Spleen (tissue), 11 donors: Measurements from ENCODE around the gene FAR2. TPM values are rescaled to one million over a fixed set of nuclear protein-coding genes. Genes with fewer than 3 reads are reported as not detected.
"Not testable (repeated sequence)": the region's sequence is repeated elsewhere in the genome, so short reads cannot be mapped to it uniquely, and the experiment has no call there.

Experiments
- DNase-seq: peaks from one replicate; pipeline ENCODE4 v3.0.0-alpha.2; 2020
- H3K27ac ChIP-seq, 8 donors: fragments of 200-600 bp; sonication (generic) in 7 of 8; 1 replicate in 4 of 8; 2 replicates in 4 of 8; pipeline versions ENCODE4 v1.5.0 to v1.8.0; 2016 to 2021; ENCODE audit warnings: inconsistent platforms in 4 of 8, mild to moderate bottlenecking in 4 of 8, moderate library complexity in 1 of 8
- H3K27me3 ChIP-seq, 7 donors: fragments of 200-600 bp; sonication (generic) in 6 of 7; replicated peaks in 1 of 7; 1 replicate in 4 of 7; 2 replicates in 3 of 7; pipeline versions ENCODE4 v1.5.0 to v1.8.0; 2016 to 2021; ENCODE audit warnings: inconsistent platforms in 3 of 7, mild to moderate bottlenecking in 1 of 7
- H3K36me3 ChIP-seq, 6 donors: fragments of 200-600 bp; sonication (generic) in 5 of 6; 1 replicate in 4 of 6; 2 replicates in 2 of 6; pipeline versions ENCODE4 v1.5.0 to v1.8.0; 2016 to 2021; ENCODE audit warnings: inconsistent platforms in 2 of 6
- H3K4me1 ChIP-seq, 6 donors: fragments of 200-600 bp; sonication (generic) in 5 of 6; 1 replicate in 3 of 6; 2 replicates in 3 of 6; pipeline versions ENCODE4 v1.5.0 to v1.8.0; 2016 to 2021; ENCODE audit warnings: inconsistent platforms in 3 of 6
- H3K4me3 ChIP-seq, 8 donors: fragments of 200-600 bp; sonication (generic) in 7 of 8; 1 replicate in 4 of 8; 2 replicates in 4 of 8; pipeline versions ENCODE4 v1.5.0 to v1.8.0; 2016 to 2021; ENCODE audit warnings: inconsistent platforms in 4 of 8, mild to moderate bottlenecking in 4 of 8, moderate library complexity in 2 of 8
- H3K9me3 ChIP-seq, 8 donors: fragments of 200-600 bp; sonication (generic) in 7 of 8; 1 replicate in 4 of 8; 2 replicates in 4 of 8; pipeline versions ENCODE4 v1.5.0 to v1.8.0; 2016 to 2021; ENCODE audit warnings: inconsistent platforms in 4 of 8
- CTCF ChIP-seq, 11 experiments: fragments of 200-600 bp in 7 of 11; fragments of 450-650 bp in 4 of 11; sonication (generic) in 4 of 11; IDR thresholded peaks in 8 of 11; conservative IDR thresholded peaks in 3 of 11; 1 replicate in 7 of 11; 2 replicates in 4 of 11; pipeline versions ENCODE4 v1.4.0 to v1.8.0; 2016 to 2021; ENCODE audit warnings: antibody characterized with exemption in 11 of 11, inconsistent platforms in 4 of 11, mild to moderate bottlenecking in 1 of 11
- POLR2A ChIP-seq, 3 donors: fragments of 450-650 bp; IDR thresholded peaks; one replicate each; pipeline ENCODE4 v1.5.1; 2017; ENCODE audit warnings: antibody characterized with exemption in 3 of 3, mild to moderate bottlenecking in 1 of 3
- POLR2AphosphoS5 ChIP-seq, 3 donors: sonication (generic); formaldehyde crosslinking; IDR thresholded peaks; one replicate each; pipeline ENCODE4 v1.5.1; 2017; ENCODE audit warnings: antibody characterized with exemption in 3 of 3
- WGBS, 5 donors: extraction: QIAGEN DNeasy Blood & Tissue Kit in 3 of 5; methylation state at CpG; one replicate each; pipeline versions ENCODE4 v1.1.5 to v1.1.7; 2013 to 2018; 5-methylcytosine and 5-hydroxymethylcytosine counted together
- intact Hi-C: fragments of 100-400 bp; cut with DNase I; formaldehyde crosslinking; loops from one replicate; pipeline ENCODE4 v1.15.0; 2023; ENCODE audit warnings: low total_unique reads
- polyA plus RNA-seq, 3 donors: library from polyadenylated mRNA; stranded (reverse); fragments of 200-250 nt; gene quantifications; one replicate each; pipeline ENCODE4 v1.2.1, GENCODE V29; 2013
- total RNA-seq, 7 donors: library from RNA; depleted of rRNA in 3 of 7; stranded (reverse); fragments of >200 nt in 3 of 7; fragmentation: NEBNext Ultra II Directional in 4 of 7; extraction: Animal tissue kit (Norgen Biotek cat#: 25700) in 4 of 7; gene quantifications; one replicate each; pipeline versions ENCODE4 v1.1.0 to v1.2.1, GENCODE V29; 2016 to 2021
- donor health status: healthy with polysubstance abuse.
- donor health status: DM: no; HTN: no; CAD: no; lungs with moderate emphysema.
- donor health status: DM: no; HTN: no; CAD: no.
- donor health status: Bipolar disorder and iron deficiency.
- donor health status: healthy.
- donor health status: DM: no; HTN: no; CAD: no.
- donor health status: DM: yes; HTN: yes; CAD: no.

The FAR2 gene
- total and polyA plus RNA-seq, 10 donors = 2.9 to 51.8 (median 29.2) TPM

DNA sequence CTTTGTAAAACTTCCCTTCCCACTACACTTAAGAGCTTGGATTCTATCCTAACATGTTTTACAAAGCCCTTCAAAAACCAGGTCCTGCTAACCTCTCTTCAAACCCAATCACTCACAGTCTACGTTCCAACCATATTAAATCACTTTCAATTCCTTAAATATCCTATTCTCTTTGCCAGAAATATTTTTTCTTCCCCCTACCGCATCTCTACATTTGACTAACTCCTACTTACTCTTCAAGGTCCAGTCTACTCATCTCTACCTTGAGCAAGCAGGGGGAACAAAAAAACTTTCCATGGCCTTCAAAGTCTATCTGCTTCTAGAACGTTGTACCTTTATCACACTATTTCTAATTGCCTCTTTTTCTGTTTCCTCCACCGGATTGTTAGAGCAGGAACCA, 225.8 kb downstream of the FAR2 start:
- H3K9me3 ChIP-seq = no peaks in the 10 kb centered on the region
- peaks cover 0 to 43% (median 13%) of the 10 kb centered on the region in 6 donors for H3K36me3 ChIP-seq
- H3K4me3 ChIP-seq = no peak overlapping the region
- 66 to 80% (median 76%) methylated on average over 4 of the region's 4 CpGs for WGBS, 5 donors
- intact Hi-C loops = no loop called here
- no peaks in the 10 kb centered on the region for H3K27me3 ChIP-seq
- DNase-seq = no peak
- H3K27ac ChIP-seq = no peak overlapping the region
- TF ChIP-seq CTCF (IDR thresholded peaks at IDR 0.05 in 8 of 11, conservative IDR thresholded peaks at IDR 0.05 in 3 of 11) = no peak
- TF ChIP-seq POLR2AphosphoS5 (IDR thresholded peaks at IDR 0.05) = no peak
- no peak for TF ChIP-seq POLR2A (IDR thresholded peaks at IDR 0.05)
- peaks cover 11 to 64% (median 25%) of the 10 kb centered on the region in 6 donors for H3K4me1 ChIP-seq

DNA sequence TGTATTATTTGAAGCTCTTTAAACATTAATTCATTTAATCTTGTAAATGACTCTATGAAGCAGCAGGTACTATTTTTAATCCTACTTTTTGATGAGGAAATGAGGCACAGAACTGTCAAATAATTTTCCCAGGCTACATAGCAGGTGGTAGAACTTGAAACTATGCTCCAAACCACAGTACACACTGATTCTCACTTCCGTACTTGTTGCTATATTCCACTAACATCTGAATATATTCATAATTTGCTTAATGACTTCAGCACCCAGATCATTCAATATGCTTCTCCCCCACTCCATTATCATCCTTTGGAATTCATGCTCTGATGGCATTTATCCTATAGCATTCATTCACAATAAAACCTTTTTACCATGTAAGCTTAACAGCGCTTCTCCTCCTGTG, 227.0 kb downstream of the FAR2 start:
- H3K27ac ChIP-seq = no peak overlapping the region
- no peak for DNase-seq
- TF ChIP-seq CTCF (IDR thresholded peaks at IDR 0.05 in 8 of 11, conservative IDR thresholded peaks at IDR 0.05 in 3 of 11) (no peak), POLR2AphosphoS5 (IDR thresholded peaks at IDR 0.05) (no peak), POLR2A (IDR thresholded peaks at IDR 0.05) (no peak)
- peaks cover 14 to 69% (median 30%) of the 10 kb centered on the region in 6 donors for H3K4me1 ChIP-seq
- peaks cover 0 to 31% (median 3%) of the 10 kb centered on the region in 6 donors for H3K36me3 ChIP-seq
- intact Hi-C loops = no loop called here
- no peaks in the 10 kb centered on the region for H3K9me3 ChIP-seq
- H3K4me3 ChIP-seq = no peak overlapping the region
- WGBS, 5 donors = 90 to 92% (median 91%) methylated on average over 2 of the region's 2 CpGs
- H3K27me3 ChIP-seq = no peaks in the 10 kb centered on the region

- peaks cover 0 to 21% (median 0%) of the 10 kb centered on the region in 6 donors for H3K36me3 ChIP-seq
- intact Hi-C loops = no loop called here
- H3K27me3 ChIP-seq = no peaks in the 10 kb centered on the region
- TF ChIP-seq CTCF (IDR thresholded peaks at IDR 0.05 in 8 of 11, conservative IDR thresholded peaks at IDR 0.05 in 3 of 11) = peak in 5 of 11 experiments; percentile 9 to 55 (median 39)
- peak in 2 of 3 donors; percentile 33 to 38 for TF ChIP-seq POLR2A (IDR thresholded peaks at IDR 0.05)
- TF ChIP-seq POLR2AphosphoS5 (IDR thresholded peaks at IDR 0.05) = peak in 2 of 3 donors; percentile 56 to 74
- H3K4me3 ChIP-seq = peak within 1 kb of the TSS; percentile 75 to 99 (median 90)
- no peaks in the 10 kb centered on the region for H3K9me3 ChIP-seq
- WGBS, 5 donors = 0 to 1% (median 0%) methylated on average over 55 of the region's 55 CpGs
- DNase-seq = peak; percentile 93
- H3K4me1 ChIP-seq = peaks cover 14 to 48% (median 33%) of the 10 kb centered on the region in 6 donors
- peak within 1 kb of the TSS; percentile 77 to 96 (median 94) for H3K27ac ChIP-seq
Measured at GRCh38 chr12:29380536-29381523, 231.8 kb downstream of the FAR2 start, which contains the start of gene ERGIC2. ERGIC2 (minus strand) TSS chr12:29381172; CDS start chr12:29371633, 9,539 bp downstream.

- Histone ChIP-seq H3K27ac (peak overlapping the region in 2 of 8 donors; percentile 95 to 96), H3K4me1 (peaks cover 14 to 42% (median 29%) of the 10 kb centered on the region in 6 donors), H3K36me3 (peaks cover 0 to 11% (median 0%) of the 10 kb centered on the region in 6 donors), H3K9me3 (no peaks in the 10 kb centered on the region), H3K27me3 (no peaks in the 10 kb centered on the region), H3K4me3 (no peak overlapping the region)
- TF ChIP-seq POLR2AphosphoS5 (IDR thresholded peaks at IDR 0.05) (no peak), CTCF (IDR thresholded peaks at IDR 0.05 in 8 of 11, conservative IDR thresholded peaks at IDR 0.05 in 3 of 11) (no peak), POLR2A (IDR thresholded peaks at IDR 0.05) (no peak)
- WGBS, 5 donors = 94 to 100% (median 98%) methylated on average over 2 of the region's 2 CpGs
- intact Hi-C loops = no loop called here
- no peak for DNase-seq
Measured at GRCh38 chr12:29382251-29382650, 233.2 kb downstream of the FAR2 start.

- DNase-seq, H3K9me3 ChIP-seq, intact Hi-C loops, H3K36me3 ChIP-seq, H3K27ac ChIP-seq, H3K4me3 ChIP-seq, H3K27me3 ChIP-seq: not testable (repeated sequence)
- WGBS, 5 donors = 92 to 98% (median 94%) methylated on average over 17 of the region's 17 CpGs
- H3K4me1 ChIP-seq = peaks cover under 1 to 12% (median 8%) of the 10 kb centered on the region in 6 donors
Measured at GRCh38 chr12:29385194-29385593, 236.1 kb downstream of the FAR2 start.
